Gastrocnemius medialis (tissue), 4 donors: ENCODE data around the gene EIF3M. TPM values are rescaled to one million over a fixed set of nuclear protein-coding genes. Genes with fewer than 3 reads are reported as not detected.

Experiments
- ATAC-seq, 2 donors: fragments of 150-250 bp; one replicate each; pipeline ENCODE4 v1.9.1; 2016
- DNase-seq, 2 donors: peaks; one replicate each; pipeline ENCODE4 v3.0.0-alpha.2; 2019
- H3K27ac ChIP-seq, 4 donors: fragments of 200-600 bp; sonication (generic); 1 replicate in 1 of 4; 2 replicates in 3 of 4; pipeline ENCODE4 v1.5.1; 2016 to 2018; ENCODE audit warnings: mild to moderate bottlenecking in 2 of 4, moderate library complexity in 1 of 4
- H3K27me3 ChIP-seq, 3 donors: fragments of 200-600 bp; sonication (generic) in 2 of 3; 1 replicate in 1 of 3; 2 replicates in 2 of 3; pipeline versions ENCODE4 v1.5.1 to v1.6.0; 2016 to 2019; ENCODE audit warnings: mild to moderate bottlenecking in 1 of 3, moderate library complexity in 1 of 3
- H3K36me3 ChIP-seq, 2 donors: fragments of 200-600 bp; sonication (generic) in 1 of 2; one replicate each; pipeline ENCODE4 v1.5.1; 2017 to 2018
- H3K4me1 ChIP-seq, 2 donors: fragments of 200-600 bp; sonication (generic) in 1 of 2; one replicate each; pipeline ENCODE4 v1.5.1; 2016 to 2017; ENCODE audit warnings: mild to moderate bottlenecking in 2 of 2
- H3K4me3 ChIP-seq, 4 donors: fragments of 200-600 bp; sonication (generic) in 3 of 4; 1 replicate in 1 of 4; 2 replicates in 3 of 4; pipeline ENCODE4 v1.5.1; 2016 to 2019; ENCODE audit warnings: mild to moderate bottlenecking in 2 of 4
- H3K9me3 ChIP-seq, 3 donors: fragments of 200-600 bp; sonication (generic) in 2 of 3; 1 replicate in 1 of 3; 2 replicates in 2 of 3; pipeline ENCODE4 v1.5.1; 2016 to 2019
- CTCF ChIP-seq, 5 experiments: fragments of 450-650 bp in 3 of 5; fragments of 200-600 bp in 2 of 5; sonication (generic) in 2 of 5; IDR thresholded peaks in 4 of 5; conservative IDR thresholded peaks in 1 of 5; 1 replicate in 4 of 5; 2 replicates in 1 of 5; pipeline ENCODE4 v1.5.1; 2016 to 2019; ENCODE audit warnings: antibody characterized with exemption in 5 of 5, mild to moderate bottlenecking in 3 of 5, moderate library complexity in 3 of 5
- POLR2A ChIP-seq, 2 donors: fragments of 450-650 bp; IDR thresholded peaks; one replicate each; pipeline ENCODE4 v1.6.1; 2017; ENCODE audit warnings: antibody characterized with exemption in 2 of 2, mild to moderate bottlenecking in 2 of 2, moderate library complexity in 2 of 2
- in situ Hi-C, 4 donors: fragments of 200-750 bp; cut with MboI; loops; one replicate each; pipeline versions ENCODE4 v1.15.0 to v1.8.0; 2017; ENCODE audit warnings: low sequenced_read_pairs in 4 of 4
- intact Hi-C: fragments of 100-400 bp; cut with DNase I; formaldehyde crosslinking; loops from one replicate; pipeline ENCODE4 v1.15.1; 2023; ENCODE audit warnings: low total_unique reads
- total RNA-seq, 4 donors: library from RNA; depleted of rRNA; stranded (reverse); fragments of >200 nt; gene quantifications; one replicate each; pipeline versions ENCODE4 v1.1.0 to v1.2.3, GENCODE V29; 2016

Gene EIF3M
- total RNA-seq, 4 donors from 2014 or later = 335 to 393 (median 355) TPM

DNA sequence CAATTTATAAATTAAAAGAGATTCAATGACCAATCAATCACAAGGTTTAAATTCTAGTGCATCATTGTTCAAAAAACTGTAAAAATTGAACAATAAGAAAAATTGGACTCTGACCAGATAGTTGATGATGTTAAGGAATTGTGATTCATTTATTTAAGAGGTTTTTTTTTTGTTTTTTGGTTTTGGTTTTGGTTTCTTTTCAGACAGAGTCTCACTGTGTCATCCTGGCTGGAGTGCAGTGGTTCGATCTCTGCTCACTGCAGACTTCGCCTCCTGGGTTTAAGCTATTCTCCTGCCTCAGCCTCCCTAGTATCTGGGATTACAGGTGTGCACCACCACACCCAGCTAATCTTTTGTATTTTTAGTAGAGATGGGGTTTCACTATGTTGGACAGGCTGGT is 17.1 kb upstream of the EIF3M start:
- no peaks in the 10 kb centered on the region for H3K4me1 ChIP-seq
- ATAC-seq (no peak), DNase-seq (no peak)
- TF ChIP-seq CTCF (IDR thresholded peaks at IDR 0.05 in 4 of 5, conservative IDR thresholded peaks at IDR 0.05 in 1 of 5) (no peak), POLR2A (IDR thresholded peaks at IDR 0.05) (no peak)
- intact Hi-C loops = no loop called here
- H3K27ac ChIP-seq = no peak overlapping the region
- H3K4me3 ChIP-seq = no peak overlapping the region
- in situ Hi-C loops = no loop called here
- no peaks in the 10 kb centered on the region for H3K9me3 ChIP-seq
- no peaks in the 10 kb centered on the region for H3K36me3 ChIP-seq
- H3K27me3 ChIP-seq = no peaks in the 10 kb centered on the region

DNA sequence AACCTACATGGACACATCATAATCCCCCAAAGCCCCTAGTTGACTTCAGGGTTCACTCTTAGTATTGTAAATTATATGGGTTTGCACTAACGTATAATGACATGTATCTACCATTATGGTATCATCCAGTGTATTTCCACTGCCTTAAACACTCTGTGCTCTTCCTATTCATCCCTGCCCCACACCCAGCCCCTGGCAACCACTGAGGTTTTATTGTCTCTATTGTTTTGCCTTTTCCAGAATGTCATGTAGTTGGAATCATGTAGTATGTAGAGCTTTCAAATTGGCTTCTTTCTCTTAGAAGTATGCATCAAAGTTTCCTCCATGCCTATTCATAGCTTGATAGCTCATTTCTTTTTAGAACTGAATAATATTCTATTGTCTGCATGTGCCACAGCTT is 16.5 kb upstream of the EIF3M start:
- intact Hi-C loops = no loop called here

DNA sequence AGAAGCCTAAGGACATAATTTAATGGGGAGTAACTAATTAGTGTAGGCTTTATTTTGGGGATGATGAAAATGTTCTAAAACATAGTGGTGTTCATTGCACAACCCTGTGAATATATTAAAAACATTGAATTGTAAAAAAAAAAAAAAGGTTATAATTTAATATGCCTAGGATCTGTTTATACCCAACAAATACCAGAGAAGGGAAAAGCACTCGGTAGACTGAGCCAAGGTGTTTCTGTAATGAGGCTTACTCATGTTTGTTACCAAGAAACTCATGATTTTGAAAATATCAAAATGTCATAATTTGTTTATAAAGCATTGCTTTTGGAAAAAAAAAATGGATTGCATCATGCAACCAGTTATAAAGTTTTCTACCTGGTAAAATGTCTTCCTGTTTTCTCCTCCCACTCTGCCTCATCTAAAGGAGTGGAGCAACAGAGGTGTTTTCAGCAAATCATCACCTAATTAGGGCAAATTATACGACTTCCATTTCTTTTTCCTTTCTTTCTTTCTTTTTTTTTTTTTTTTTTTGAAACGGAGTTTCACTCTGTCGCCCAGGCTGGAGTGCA is 14.2 kb upstream of the EIF3M start:
- Histone ChIP-seq H3K9me3 (no peaks in the 10 kb centered on the region), H3K27ac (no peak overlapping the region), H3K36me3 (no peaks in the 10 kb centered on the region), H3K4me3 (no peak overlapping the region), H3K27me3 (no peaks in the 10 kb centered on the region), H3K4me1 (no peaks in the 10 kb centered on the region)
- no peak for TF ChIP-seq POLR2A (IDR thresholded peaks at IDR 0.05)
- no peak for TF ChIP-seq CTCF (IDR thresholded peaks at IDR 0.05 in 4 of 5, conservative IDR thresholded peaks at IDR 0.05 in 1 of 5)
- in situ Hi-C loops = no loop called here
- ATAC-seq (no peak), DNase-seq (no peak)
- intact Hi-C loops = no loop called here

More for the DNA sequence above, 16.5 kb upstream of the EIF3M start:
- Histone ChIP-seq H3K27ac (no peak overlapping the region), H3K27me3 (no peaks in the 10 kb centered on the region), H3K36me3 (no peaks in the 10 kb centered on the region), H3K4me3 (no peak overlapping the region), H3K4me1 (no peaks in the 10 kb centered on the region), H3K9me3 (no peaks in the 10 kb centered on the region)
- DNase-seq (no peak), ATAC-seq (no peak)
- in situ Hi-C loops = no loop called here
- TF ChIP-seq POLR2A (IDR thresholded peaks at IDR 0.05) = no peak
- TF ChIP-seq CTCF (IDR thresholded peaks at IDR 0.05 in 4 of 5, conservative IDR thresholded peaks at IDR 0.05 in 1 of 5) = no peak

GRCh38 chr11:32571039-32571438 is 12.6 kb upstream of the EIF3M start:
- no peak for ATAC-seq
- TF ChIP-seq POLR2A (IDR thresholded peaks at IDR 0.05) (no peak), CTCF (IDR thresholded peaks at IDR 0.05 in 4 of 5, conservative IDR thresholded peaks at IDR 0.05 in 1 of 5) (no peak)
- Histone ChIP-seq H3K4me1 (no peaks in the 10 kb centered on the region), H3K4me3 (no peak overlapping the region), H3K27me3 (no peaks in the 10 kb centered on the region), H3K27ac (no peak overlapping the region), H3K36me3 (no peaks in the 10 kb centered on the region), H3K9me3 (no peaks in the 10 kb centered on the region)
- in situ Hi-C loops (no loop called here), intact Hi-C loops (no loop called here)
- no peak for DNase-seq

DNA sequence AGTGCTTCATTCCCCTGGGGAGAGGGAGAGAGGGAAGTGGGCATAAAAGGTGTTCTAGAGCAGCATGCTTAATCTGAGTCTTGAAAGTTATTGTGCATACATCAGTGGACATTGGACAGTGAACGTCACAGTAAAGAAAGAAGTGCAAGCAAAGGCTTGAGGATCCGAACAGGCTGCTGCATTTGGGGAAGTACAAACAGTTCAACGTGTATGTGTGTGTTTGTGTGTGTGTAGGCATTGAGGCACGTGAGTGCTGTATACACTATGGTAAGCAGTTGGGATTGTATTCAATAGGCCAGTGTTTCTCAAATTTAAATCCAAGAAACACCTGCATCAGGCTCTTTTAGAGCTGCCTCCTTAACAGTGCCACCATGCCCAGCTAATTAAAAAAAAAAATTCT is 10.4 kb upstream of the EIF3M start:
- no peak overlapping the region for H3K4me3 ChIP-seq
- no peak for DNase-seq

More for the DNA sequence above, 10.4 kb upstream of the EIF3M start:
- no peak for TF ChIP-seq POLR2A (IDR thresholded peaks at IDR 0.05)
- TF ChIP-seq CTCF (IDR thresholded peaks at IDR 0.05 in 4 of 5, conservative IDR thresholded peaks at IDR 0.05 in 1 of 5) = no peak
- Histone ChIP-seq H3K27ac (no peak overlapping the region), H3K4me1 (no peaks in the 10 kb centered on the region), H3K27me3 (peaks cover 0 to 6% (median 0%) of the 10 kb centered on the region in 3 donors), H3K9me3 (no peaks in the 10 kb centered on the region), H3K36me3 (no peaks in the 10 kb centered on the region)
- no peak for ATAC-seq
- intact Hi-C loops (no loop called here), in situ Hi-C loops (no loop called here)
